Heart left ventricle (tissue), 13 donors: ENCODE data around the gene LPCAT2.

Experiments
- POLR2A ChIP-seq, 2 donors: fragments of 450-650 bp; IDR thresholded peaks; one replicate each; pipeline ENCODE4 v1.6.1; 2017; ENCODE audit warnings: antibody characterized with exemption in 2 of 2, mild to moderate bottlenecking in 2 of 2, moderate library complexity in 2 of 2
- TF ChIP-seq, protein P1 (sequence below), 12 donors: fragments of 200-600 bp; sonication (generic) in 4 of 12; IDR thresholded peaks; one replicate each; pipeline versions ENCODE4 v1.5.0 to v1.8.0; 2018 to 2022; ENCODE audit warnings: antibody characterized with exemption in 12 of 12, mild to moderate bottlenecking in 5 of 12
- donor health status: ischemic (EF 13 %, LVEDD 7.1; RV severe dilation, severe dysfunction).
- donor health status: DM: no; HTN: yes; CAD: no.
- donor health status: DM: no; HTN: no; CAD: no.
- donor health status: ischemic (EF 25% LVEDD 6.9; RV normal size, moderate dysfunction).
- donor health status: ischemic (EF 25% LVEDD 5.7; RV mildly dilated, moderate dysfunction).
- donor health status: ischemic (EF 35%, LVEDD 5.7; RV mildly dilated, moderate dysfunction).
- donor health status: nonischemic (EF 11% LVEDD 7.7; RV severe dilation, severe dysfunction).
- donor health status: DM: yes; HTN: yes; CAD: no.
- donor health status: PGD.
- donor health status: ischemic (EF 29% LVEDD 5.4; RV normal size, mild dysfunction).
- donor health status: nonischemic (EF 23%, LVEDD 6.1; RV moderate dilation, normal function).

DNA sequence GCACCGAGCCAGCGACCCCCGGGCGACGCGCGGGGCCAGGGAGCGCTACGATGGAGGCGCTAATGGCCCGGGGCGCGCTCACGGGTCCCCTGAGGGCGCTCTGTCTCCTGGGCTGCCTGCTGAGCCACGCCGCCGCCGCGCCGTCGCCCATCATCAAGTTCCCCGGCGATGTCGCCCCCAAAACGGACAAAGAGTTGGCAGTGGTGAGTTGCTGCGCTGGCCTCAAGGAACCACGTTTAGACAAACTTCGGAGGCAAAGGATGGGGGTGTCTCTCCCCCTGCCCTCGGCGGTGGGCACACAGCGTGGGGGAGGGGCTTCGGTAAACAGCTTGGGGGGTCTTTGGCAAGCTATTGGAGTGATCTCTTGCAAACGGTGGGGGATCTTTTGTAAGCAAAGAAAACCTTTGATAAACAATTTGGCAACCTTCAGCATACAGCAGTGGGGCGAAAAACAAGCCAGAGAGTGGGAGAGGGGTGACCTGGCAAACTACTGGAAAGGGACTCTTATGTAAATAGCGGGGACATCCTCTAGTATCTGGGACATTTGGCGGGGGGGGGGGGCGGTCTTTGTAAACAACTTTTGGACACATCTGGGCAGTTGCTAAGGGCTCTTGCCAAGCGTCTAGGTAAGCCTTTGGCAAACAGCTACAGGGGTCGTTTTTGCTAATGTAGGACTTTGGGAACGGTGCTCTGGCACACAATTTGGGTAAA lies 29.3 kb upstream of the LPCAT2 start:
- no peak for TF ChIP-seq POLR2A (IDR thresholded peaks at IDR 0.05)
- TF ChIP-seq, protein P1, sequence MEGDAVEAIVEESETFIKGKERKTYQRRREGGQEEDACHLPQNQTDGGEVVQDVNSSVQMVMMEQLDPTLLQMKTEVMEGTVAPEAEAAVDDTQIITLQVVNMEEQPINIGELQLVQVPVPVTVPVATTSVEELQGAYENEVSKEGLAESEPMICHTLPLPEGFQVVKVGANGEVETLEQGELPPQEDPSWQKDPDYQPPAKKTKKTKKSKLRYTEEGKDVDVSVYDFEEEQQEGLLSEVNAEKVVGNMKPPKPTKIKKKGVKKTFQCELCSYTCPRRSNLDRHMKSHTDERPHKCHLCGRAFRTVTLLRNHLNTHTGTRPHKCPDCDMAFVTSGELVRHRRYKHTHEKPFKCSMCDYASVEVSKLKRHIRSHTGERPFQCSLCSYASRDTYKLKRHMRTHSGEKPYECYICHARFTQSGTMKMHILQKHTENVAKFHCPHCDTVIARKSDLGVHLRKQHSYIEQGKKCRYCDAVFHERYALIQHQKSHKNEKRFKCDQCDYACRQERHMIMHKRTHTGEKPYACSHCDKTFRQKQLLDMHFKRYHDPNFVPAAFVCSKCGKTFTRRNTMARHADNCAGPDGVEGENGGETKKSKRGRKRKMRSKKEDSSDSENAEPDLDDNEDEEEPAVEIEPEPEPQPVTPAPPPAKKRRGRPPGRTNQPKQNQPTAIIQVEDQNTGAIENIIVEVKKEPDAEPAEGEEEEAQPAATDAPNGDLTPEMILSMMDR (IDR thresholded peaks at IDR 0.05): no peak
